ENCODE results near the gene ASIC2. TPM values are rescaled to one million over a fixed set of nuclear protein-coding genes. Genes with fewer than 3 reads are reported as not detected.

The ASIC2 gene
- total RNA-seq, 1 donor from 2014 or later, result not detected

GRCh38 chr17:33131620-33132019 is 161.5 kb downstream of the ASIC2 start:
- intact Hi-C loops (cut with DNase I), result no loop called here
- Histone ChIP-seq H3K4me3 (no peak overlapping the region), H3K27me3 (no peaks in the 10 kb centered on the region), H3K36me3 (no peaks in the 10 kb centered on the region), H3K4me1 (no peaks in the 10 kb centered on the region), H3K9me3 (no peaks in the 10 kb centered on the region), H3K27ac (no peak overlapping the region)
- DNase-seq (ENCODE audit: low spot score in 2 of 2), result no peak
- no peak for TF ChIP-seq CTCF (IDR thresholded peaks at IDR 0.05)

- Histone ChIP-seq H3K27me3 (no peaks in the 10 kb centered on the region), H3K4me3 (no peak overlapping the region), H3K4me1 (no peaks in the 10 kb centered on the region), H3K27ac (no peak overlapping the region), H3K9me3 (no peaks in the 10 kb centered on the region), H3K36me3 (no peaks in the 10 kb centered on the region)
- intact Hi-C loops (cut with DNase I), result no loop called here
- no peak for TF ChIP-seq CTCF (IDR thresholded peaks at IDR 0.05)
- DNase-seq (ENCODE audit: low spot score in 2 of 2), result no peak
Measured at GRCh38 chr17:33127706-33128105, 165.4 kb downstream of the ASIC2 start.

DNA sequence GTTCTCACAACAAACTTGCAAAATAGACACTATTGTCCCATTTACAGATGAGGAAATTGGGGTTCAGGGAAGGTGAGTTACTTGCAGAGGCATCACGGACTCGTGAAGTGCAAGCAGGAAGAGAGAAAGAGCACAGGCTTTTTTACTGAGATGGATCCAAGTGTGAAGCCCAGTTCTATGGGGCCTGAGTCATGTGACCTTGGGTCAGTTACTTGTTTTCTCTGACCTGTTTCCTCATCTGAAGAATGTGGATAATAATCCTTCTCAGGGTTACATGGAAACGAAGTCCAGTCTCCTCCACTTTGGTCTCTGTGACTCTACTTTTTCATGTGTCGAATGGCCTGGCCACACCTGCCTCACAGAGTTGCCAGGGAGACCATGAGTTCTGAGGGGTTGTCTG is 167.0 kb downstream of the ASIC2 start:
- intact Hi-C loops (cut with DNase I), result no loop called here
- no peaks in the 10 kb centered on the region for H3K27me3 ChIP-seq
- no peak overlapping the region for H3K27ac ChIP-seq
- no peaks in the 10 kb centered on the region for H3K36me3 ChIP-seq
- DNase-seq (ENCODE audit: low spot score in 2 of 2), result no peak
- no peaks in the 10 kb centered on the region for H3K4me1 ChIP-seq
- TF ChIP-seq CTCF (IDR thresholded peaks at IDR 0.05), result no peak
- no peaks in the 10 kb centered on the region for H3K9me3 ChIP-seq
- H3K4me3 ChIP-seq, result no peak overlapping the region

- no peaks in the 10 kb centered on the region for H3K9me3 ChIP-seq
- H3K4me3 ChIP-seq, result no peak overlapping the region
- no peaks in the 10 kb centered on the region for H3K27me3 ChIP-seq
- TF ChIP-seq CTCF (IDR thresholded peaks at IDR 0.05), result no peak
- DNase-seq (ENCODE audit: low spot score in 2 of 2), result no peak
- intact Hi-C loops (cut with DNase I), result no loop called here
- no peak overlapping the region for H3K27ac ChIP-seq
- no peaks in the 10 kb centered on the region for H3K36me3 ChIP-seq
- H3K4me1 ChIP-seq, result no peaks in the 10 kb centered on the region
Measured at GRCh38 chr17:33125552-33125950, 167.5 kb downstream of the ASIC2 start.

- Histone ChIP-seq H3K9me3 (no peaks in the 10 kb centered on the region), H3K4me1 (no peaks in the 10 kb centered on the region), H3K4me3 (no peak overlapping the region), H3K27ac (no peak overlapping the region), H3K36me3 (no peaks in the 10 kb centered on the region), H3K27me3 (no peaks in the 10 kb centered on the region)
- DNase-seq (ENCODE audit: low spot score in 2 of 2), result no peak
- intact Hi-C loops (cut with DNase I), result no loop called here
- no peak for TF ChIP-seq CTCF (IDR thresholded peaks at IDR 0.05)
Measured at GRCh38 chr17:33124871-33125551, 168.1 kb downstream of the ASIC2 start.

DNA sequence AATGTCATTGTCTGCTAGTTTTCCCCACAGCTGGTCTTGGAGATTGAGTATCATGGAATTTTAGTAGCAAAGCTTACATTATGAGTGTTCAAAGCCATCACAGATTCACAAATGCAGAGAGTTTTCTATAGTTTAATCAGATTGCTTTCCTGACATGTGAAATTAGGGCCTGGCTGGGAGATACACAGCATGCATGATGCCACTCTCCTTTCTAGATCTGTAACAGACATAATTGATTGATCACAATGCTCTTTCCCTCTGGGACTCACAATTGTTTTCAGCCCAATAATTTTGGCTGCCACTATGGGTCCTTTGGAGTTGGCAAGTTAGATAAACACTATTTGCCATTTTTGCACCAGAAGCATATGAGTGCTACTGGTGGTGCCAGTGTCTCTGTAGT is 168.9 kb downstream of the ASIC2 start:
- Histone ChIP-seq H3K4me1 (no peaks in the 10 kb centered on the region), H3K27ac (no peak overlapping the region), H3K4me3 (no peak overlapping the region), H3K36me3 (no peaks in the 10 kb centered on the region), H3K27me3 (no peaks in the 10 kb centered on the region), H3K9me3 (no peaks in the 10 kb centered on the region)
- intact Hi-C loops (cut with DNase I), result no loop called here
- TF ChIP-seq CTCF (IDR thresholded peaks at IDR 0.05), result no peak
- DNase-seq (ENCODE audit: low spot score in 2 of 2), result no peak

Data from ascending aorta (tissue), 2 donors.